HG02943 (cell line): ENCODE data around the gene FHAD1.

Experiments used
- ATAC-seq: cut with Tn5 transposase; IDR thresholded peaks from one replicate; pipeline ENCODE4 v1.9.1; 2021; ENCODE audit warnings: mild to moderate bottlenecking, low read depth, moderate library complexity; ENCODE audit not compliant: unreplicated experiment

The FHAD1 gene

DNA sequence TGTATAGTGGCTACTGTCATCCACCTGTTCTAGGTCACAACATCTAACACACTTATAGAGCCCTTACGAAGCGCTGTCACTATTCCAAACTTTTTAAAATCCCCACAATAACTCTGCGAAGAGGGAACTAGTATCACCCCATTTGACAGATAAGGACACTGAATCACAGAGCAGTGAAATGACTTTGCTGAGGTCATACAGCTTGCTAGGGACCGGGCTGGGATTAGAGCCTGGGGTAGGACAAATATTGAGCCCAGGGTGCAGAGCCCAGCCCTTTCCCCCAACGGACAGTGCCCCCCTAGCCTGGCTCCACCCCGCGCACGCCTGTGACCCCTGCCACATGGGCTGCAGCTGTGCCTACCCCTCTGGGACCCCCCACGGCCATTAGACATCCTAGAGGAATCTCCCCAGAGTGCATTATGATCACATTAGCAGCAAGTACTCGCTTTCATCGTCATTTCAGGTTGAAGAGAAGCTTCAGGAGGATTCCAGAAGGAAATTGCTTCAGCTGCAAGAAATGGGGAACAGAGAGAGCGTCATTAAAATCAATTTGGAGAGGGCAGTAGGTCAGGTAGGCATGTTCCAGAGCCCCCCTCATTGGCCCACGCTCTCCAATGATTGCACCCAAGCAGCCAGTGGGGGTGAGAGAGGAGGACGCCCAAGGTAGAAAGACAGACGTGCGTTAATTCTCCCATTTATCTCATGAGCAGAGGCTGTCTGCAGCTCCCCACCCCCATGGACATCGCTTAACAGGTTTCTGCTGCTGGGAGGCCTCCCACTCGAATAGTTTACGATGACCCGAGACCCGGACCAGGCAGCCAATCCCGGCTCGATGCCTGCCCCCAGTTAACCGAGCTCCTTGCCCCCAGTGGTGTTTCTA lies 77.2 kb downstream of the FHAD1 start:
- no peak for ATAC-seq

DNA sequence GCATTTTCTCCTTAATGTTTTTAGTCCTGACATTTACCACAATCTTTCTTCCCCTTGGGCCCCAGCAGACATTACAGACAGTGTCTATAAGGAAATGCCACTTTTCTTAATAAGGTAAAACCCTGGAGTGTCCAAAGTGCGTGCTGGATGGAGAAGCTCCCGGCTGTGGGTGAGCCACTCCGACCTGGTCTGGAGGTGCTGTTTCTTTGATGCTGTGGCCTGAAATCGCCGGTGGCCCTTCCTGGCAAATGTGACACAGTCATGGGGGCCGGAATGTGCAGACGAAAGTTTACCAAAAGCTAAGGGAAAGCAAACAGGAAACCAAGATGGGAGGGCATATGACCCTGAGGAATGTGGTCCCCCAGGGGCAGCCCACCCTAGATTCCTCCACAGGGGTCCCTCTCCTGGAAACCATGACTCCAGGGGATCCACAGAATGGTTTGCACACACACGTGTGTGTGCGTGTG lies 77.9 kb downstream of the FHAD1 start:
- ATAC-seq: no peak

DNA sequence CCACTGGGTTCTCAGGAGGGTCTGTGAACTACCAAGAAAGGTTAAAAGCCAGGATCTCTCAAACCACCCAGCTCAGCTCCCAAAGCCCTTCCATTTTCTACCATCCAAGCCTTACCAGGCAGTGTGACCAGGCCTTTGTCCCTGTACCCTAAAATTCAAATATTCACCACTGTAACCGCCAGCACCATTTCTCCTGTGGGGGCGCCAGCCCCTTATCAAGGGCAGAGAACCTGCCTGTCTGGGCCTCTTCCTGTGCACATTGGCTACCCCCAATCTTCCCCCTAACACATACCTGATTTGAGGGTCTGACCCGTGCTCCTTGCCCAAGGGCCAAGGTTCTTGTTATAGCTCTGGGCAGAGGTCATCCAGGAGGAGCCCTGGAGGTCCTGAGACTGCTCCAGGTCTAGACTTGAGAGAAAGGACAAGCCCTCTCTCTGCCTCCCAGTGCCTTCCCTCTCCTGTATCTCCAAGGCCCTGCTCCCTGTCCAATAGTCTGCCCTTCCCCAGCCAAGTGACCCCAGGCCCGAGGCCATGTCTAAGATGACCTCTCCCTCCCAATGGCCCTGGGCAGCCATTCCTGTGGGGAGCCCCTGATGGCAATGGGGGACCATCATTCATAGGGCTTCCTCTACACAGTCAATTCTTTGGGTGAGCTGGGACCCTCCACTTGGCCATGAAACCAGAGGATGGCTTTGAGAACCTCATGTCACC lies 78.5 kb downstream of the FHAD1 start:
- ATAC-seq: no peak

GRCh38 chr1:15326691-15327588 lies 79.9 kb downstream of the FHAD1 start:
- no peak for ATAC-seq

DNA sequence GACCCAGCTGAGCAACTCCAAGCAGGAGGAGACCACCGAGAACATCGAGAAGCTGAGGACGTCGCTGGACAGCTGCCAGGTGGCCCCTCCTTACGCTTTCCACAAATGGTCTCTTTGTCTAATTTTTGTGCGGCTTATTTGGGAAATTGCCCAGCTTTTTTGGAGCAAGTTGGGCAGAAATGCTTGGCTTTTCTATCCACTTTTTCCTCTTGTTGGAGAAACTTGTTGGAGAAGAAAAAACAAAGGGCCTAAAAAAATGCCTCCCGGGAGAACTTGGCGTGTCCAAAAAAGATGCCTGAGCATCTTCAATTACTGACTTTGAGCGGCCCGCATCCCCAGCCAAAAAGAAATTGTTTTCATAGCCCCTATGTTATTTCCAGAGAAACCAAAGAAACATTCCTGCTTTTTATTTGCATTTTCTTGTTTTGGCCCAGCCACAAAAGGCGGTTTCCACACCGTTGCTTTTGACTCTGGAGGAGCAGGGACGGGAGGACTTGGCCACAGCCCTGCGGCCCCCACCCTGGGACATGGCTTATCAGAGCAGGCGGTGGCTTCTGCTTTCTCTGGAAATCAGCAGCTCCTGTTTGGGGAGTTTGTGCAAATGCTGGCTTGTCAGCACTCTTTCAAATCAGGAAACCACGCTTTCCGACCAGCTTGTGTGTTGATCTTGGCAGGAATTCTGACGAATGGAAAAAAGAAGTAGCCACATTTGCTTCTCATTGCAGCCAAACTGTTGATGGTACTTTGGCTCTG lies 81.5 kb downstream of the FHAD1 start:
- ATAC-seq: no peak

DNA sequence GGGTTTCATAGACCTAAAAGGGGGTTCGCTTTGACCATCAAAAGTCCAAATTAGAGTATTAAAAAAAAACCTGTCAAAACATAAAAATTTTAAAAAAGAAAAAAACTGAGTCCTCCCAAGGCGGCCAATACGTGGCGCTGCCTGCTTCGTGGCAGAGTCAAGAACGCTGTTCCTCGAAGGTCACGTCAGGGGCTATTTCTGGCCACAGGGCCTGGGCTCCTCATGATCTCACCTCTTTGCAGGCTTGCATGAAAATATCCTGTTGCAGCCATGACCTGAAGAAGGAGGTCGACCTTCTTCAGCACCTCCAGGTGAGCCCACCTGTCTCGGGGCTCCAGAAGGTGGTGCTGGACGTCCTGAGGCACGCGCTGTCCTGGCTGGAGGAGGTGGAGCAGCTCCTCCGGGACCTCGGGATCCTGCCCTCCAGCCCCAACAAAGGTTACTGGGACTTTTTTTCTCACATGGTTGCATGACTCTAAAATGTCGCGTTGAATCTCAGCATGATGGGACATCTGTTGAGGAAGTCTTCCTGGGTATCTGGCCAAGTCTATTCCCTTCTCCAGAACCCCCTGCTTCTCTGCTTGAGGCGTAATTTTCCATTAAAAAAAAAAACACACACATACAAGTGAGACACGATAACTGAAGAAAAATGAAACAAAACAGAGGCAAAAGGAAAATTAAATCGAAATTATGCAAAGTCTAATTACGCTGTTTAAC lies 82.2 kb downstream of the FHAD1 start:
- no peak for ATAC-seq

- no peak for ATAC-seq
Observed at GRCh38 chr1:15330028-15330427, 83.0 kb downstream of the FHAD1 start.

GRCh38 chr1:15331180-15331579 lies 84.2 kb downstream of the FHAD1 start:
- no peak for ATAC-seq

DNA sequence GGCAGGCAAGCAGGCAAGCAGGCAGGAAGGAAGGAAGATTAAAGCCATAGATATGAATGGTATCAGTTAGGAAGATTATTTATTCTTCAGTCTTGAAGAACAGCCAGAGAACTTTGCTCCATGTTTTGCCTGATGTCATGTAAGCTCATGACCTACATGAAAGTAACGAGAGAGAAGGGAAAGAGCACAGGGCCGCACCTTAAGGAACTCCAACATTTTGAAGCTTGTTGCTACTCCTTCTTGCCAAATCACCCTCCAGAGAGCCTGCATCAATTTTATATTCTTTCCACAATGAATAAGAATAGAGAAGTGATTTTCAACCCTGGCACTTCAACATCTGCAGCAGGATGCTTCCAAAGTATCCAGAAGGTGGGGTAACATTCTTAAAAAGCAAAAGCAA lies 84.7 kb downstream of the FHAD1 start:
- ATAC-seq: no peak

DNA sequence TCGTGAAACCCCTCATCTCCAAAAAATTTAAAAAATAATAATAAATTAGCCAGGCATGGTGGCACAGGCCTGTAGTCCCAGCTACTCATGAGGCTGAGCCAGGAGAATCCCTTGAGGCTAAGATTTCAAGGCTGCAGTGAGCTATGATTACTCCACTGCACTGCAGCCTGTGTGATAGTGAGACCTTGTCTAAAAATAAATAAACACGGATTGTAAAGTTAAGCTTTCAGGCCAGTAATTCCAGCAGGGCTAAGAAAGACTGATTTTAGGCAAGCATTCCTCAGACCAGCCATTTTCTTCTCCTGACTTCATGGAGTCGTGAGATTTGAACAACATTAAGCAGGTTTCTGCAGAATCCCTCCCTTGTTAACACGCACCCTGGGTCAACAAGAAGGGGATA lies 85.5 kb downstream of the FHAD1 start:
- no peak for ATAC-seq

- ATAC-seq: no peak
Observed at GRCh38 chr1:15332952-15333715, 86.1 kb downstream of the FHAD1 start.

GRCh38 chr1:15334995-15335394 lies 88.0 kb downstream of the FHAD1 start:
- no peak for ATAC-seq

DNA sequence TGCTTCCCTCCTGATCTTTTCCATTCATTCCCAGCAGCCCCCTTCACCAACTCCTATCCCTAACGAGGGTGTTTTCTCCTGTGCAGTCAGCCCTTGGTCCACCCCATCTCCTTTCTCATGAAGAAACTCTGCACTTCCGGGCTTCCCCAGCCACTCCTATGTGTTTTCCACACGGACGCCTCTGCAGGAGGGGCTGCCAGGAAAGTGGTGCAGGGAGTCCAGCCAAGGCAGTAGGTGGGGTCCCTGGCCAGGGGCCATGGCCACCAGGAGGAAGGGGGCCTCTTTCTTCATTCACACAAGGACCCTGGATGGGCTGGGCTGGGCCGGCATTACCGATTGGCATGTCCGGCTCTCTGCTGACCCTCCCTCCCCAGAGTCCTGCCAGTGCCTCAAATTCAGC lies 89.8 kb downstream of the FHAD1 start:
- ATAC-seq: no peak

DNA sequence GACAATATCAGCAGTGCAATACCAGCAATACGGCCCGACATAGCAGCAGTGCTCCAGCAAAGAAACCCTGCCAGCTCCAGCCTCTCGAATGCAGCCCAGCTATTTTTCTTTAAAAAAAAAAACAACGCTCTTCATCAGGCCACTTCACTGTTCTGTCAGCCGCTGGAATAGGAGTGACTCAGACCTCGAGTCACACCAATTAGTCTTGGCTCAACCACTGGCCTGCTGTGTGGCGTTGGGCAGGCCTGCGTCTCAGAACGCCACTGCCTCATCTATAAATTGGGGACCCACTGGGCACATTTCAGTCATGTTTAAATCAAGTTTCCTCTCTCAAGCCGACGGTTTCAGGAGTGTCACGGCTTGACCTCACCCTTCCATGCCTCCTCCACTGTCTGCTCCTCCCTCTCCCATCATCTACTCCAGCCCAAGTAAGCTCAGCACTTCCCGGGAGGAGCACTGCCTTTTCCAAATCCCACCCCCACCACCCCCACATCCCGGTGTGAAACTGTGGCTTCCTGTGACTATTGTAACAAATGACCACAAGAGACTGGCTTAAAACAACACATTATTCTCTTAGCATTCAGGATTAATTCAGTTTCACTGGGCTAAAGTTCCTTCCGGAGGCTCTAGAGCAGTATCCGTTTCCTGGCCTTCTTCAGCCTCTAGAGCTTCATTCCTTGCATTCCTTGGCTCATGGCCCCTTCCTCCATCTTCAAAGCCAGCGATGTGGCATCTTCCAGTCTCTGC lies 90.8 kb downstream of the FHAD1 start:
- ATAC-seq: no peak

GRCh38 chr1:15339570-15339969 lies 92.5 kb downstream of the FHAD1 start:
- no peak for ATAC-seq

DNA sequence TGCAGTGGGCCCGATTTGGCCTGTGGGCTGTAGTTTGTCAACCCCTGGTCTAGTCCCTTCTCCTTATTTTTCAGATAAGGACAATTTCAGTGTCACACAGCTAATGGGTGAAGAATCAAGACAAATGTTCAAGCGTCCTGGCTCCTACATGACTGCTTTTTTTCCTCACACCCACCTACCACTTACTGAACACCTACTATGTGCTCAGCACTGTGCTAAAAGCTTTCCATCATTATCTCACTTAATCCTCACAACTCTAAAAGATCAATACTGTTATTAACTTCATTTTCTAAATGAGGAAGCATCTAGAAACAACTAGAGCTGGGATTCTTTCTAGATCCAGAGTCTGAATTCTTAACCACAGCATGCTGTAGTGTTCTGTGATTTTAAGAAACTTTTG lies 94.2 kb downstream of the FHAD1 start:
- no peak for ATAC-seq

- no peak for ATAC-seq
Observed at GRCh38 chr1:15341634-15342407, 94.8 kb downstream of the FHAD1 start.
